ENCODE results near the gene IRF8. TPM values are rescaled to one million over a fixed set of nuclear protein-coding genes. Genes with fewer than 3 reads are reported as not detected.

Gene IRF8
- total and polyA plus RNA-seq, 2 of the 4 experiments (the other 2 are of a cell fraction): not detected

GRCh38 chr16:85869785-85870558, 29.0 kb upstream of the IRF8 start:
- no peak overlapping the region for H3K4me3 ChIP-seq (ENCODE audit: insufficient read depth, low read depth, low read length)
- H3K4me2 ChIP-seq (ENCODE audit: low read depth, low read length): no peak overlapping the region
- no peak for ATAC-seq (ENCODE audit: low read depth)
- no peak overlapping the region for H3K4ac ChIP-seq (ENCODE audit: low read depth, low read length)
- no peak overlapping the region for H2BK5ac ChIP-seq (ENCODE audit: low read depth, low read length, poor library complexity, severe bottlenecking)
- H3K9ac ChIP-seq (ENCODE audit: low read depth, low read length): no peak overlapping the region
- H4K5ac ChIP-seq (ENCODE audit: low read depth, low read length): no peak overlapping the region
- H3K14ac ChIP-seq (replicated peaks; ENCODE audit: low read depth, low read length): no peak overlapping the region
- H3K9me1 ChIP-seq (ENCODE audit: insufficient read depth, low read length): no peaks in the 10 kb centered on the region
- no peak overlapping the region for H2BK20ac ChIP-seq (ENCODE audit: low read depth, low read length)
- peaks cover 43% of the 10 kb centered on the region for H3K27me3 ChIP-seq (ENCODE audit: control insufficient read depth, insufficient read depth, low read length)
- no peak overlapping the region for H3K23ac ChIP-seq (ENCODE audit: low read depth, low read length)
- POLR2A ChIA-PET (ENCODE audit: unreplicated experiment): no interaction called here
- no peaks in the 10 kb centered on the region for H3K4me1 ChIP-seq (ENCODE audit: control insufficient read depth, insufficient read depth, low read length)
- TF ChIP-seq MXI1 (IDR thresholded peaks at IDR 0.05; ENCODE audit: borderline replicate concordance, low read depth, low read length): no peak
- no peak for TF ChIP-seq RFX5 (IDR thresholded peaks at IDR 0.05; ENCODE audit: low read depth, low read length)
- TF ChIP-seq NFE2L2 (IDR thresholded peaks at IDR 0.05; ENCODE audit: low read depth, low read length): no peak
- TF ChIP-seq ELK1 (IDR thresholded peaks at IDR 0.05; ENCODE audit: borderline replicate concordance, low read depth, low read length): no peak
- TF ChIP-seq SMC3 (IDR thresholded peaks at IDR 0.05; ENCODE audit: low read depth, low read length): no peak
- no peak for TF ChIP-seq CHD1 (IDR thresholded peaks at IDR 0.05; ENCODE audit: low read depth, low read length)
- no peak for TF ChIP-seq MAZ (IDR thresholded peaks at IDR 0.05; ENCODE audit: borderline replicate concordance, low read depth, low read length)
- no peak for TF ChIP-seq BHLHE40 (IDR thresholded peaks at IDR 0.05; ENCODE audit: low read depth, low read length)
- TF ChIP-seq USF2 (IDR thresholded peaks at IDR 0.05; ENCODE audit: low read depth, low read length): no peak
- TF ChIP-seq CEBPB (IDR thresholded peaks at IDR 0.05; ENCODE audit: low read depth, low read length): no peak
- TF ChIP-seq RAD21 (IDR thresholded peaks at IDR 0.05; ENCODE audit: low read length): no peak
- no peak for TF ChIP-seq POLR2A (IDR thresholded peaks at IDR 0.05; ENCODE audit: low read depth, low read length)
- TF ChIP-seq MAFK (IDR thresholded peaks at IDR 0.05; ENCODE audit: low read depth, low read length): no peak
- TF ChIP-seq RCOR1 (IDR thresholded peaks at IDR 0.05; ENCODE audit: insufficient replicate concordance, low read length): no peak
- TF ChIP-seq, protein P1, sequence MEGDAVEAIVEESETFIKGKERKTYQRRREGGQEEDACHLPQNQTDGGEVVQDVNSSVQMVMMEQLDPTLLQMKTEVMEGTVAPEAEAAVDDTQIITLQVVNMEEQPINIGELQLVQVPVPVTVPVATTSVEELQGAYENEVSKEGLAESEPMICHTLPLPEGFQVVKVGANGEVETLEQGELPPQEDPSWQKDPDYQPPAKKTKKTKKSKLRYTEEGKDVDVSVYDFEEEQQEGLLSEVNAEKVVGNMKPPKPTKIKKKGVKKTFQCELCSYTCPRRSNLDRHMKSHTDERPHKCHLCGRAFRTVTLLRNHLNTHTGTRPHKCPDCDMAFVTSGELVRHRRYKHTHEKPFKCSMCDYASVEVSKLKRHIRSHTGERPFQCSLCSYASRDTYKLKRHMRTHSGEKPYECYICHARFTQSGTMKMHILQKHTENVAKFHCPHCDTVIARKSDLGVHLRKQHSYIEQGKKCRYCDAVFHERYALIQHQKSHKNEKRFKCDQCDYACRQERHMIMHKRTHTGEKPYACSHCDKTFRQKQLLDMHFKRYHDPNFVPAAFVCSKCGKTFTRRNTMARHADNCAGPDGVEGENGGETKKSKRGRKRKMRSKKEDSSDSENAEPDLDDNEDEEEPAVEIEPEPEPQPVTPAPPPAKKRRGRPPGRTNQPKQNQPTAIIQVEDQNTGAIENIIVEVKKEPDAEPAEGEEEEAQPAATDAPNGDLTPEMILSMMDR (conservative IDR thresholded peaks at IDR 0.05; ENCODE audit: low read depth, low read length): no peak
- TF ChIP-seq FOS (IDR thresholded peaks at IDR 0.05; ENCODE audit: low read depth, low read length): no peak
- no peak overlapping the region for H2BK120ac ChIP-seq (ENCODE audit: low read depth, low read length)
- no peak overlapping the region for H2AK5ac ChIP-seq (ENCODE audit: low read depth, low read length)
- in situ Hi-C loops (cut with MboI; ENCODE audit: low sequenced_read_pairs): no loop called here
- no peak overlapping the region for H3K27ac ChIP-seq (ENCODE audit: insufficient read depth, low read length)
- no peak overlapping the region for H2BK15ac ChIP-seq (ENCODE audit: low read depth, low read length)
- no peak overlapping the region for H4K91ac ChIP-seq (ENCODE audit: insufficient read depth, low read depth, low read length)
- H3K36me3 ChIP-seq (ENCODE audit: control insufficient read depth, insufficient read depth, low read length): no peaks in the 10 kb centered on the region
- no peaks in the 10 kb centered on the region for H3K79me1 ChIP-seq (ENCODE audit: low read depth in 1 of 2, low read length in 2 of 2)
- H3K18ac ChIP-seq (ENCODE audit: low read depth, low read length): no peak overlapping the region
- BruUV-seq (replicated peaks): no TSS peak
- CTCF ChIA-PET: no interaction called here
- DNase-seq: no peak
- intact Hi-C loops (cut with micrococcal nuclease): no loop called here
- no peak overlapping the region for H3K56ac ChIP-seq (ENCODE audit: extremely low read depth, insufficient read depth, low read length)
- no peak overlapping the region for H2AFZ ChIP-seq (replicated peaks; ENCODE audit: low read length, poor library complexity)
- no peaks in the 10 kb centered on the region for H4K20me1 ChIP-seq (ENCODE audit: insufficient read depth, low read length)
- no peak overlapping the region for H2AK9ac ChIP-seq (replicated peaks; ENCODE audit: low read depth, low read length, poor library complexity)
- peaks cover 4% of the 10 kb centered on the region for H3K9me3 ChIP-seq (ENCODE audit: control insufficient read depth, insufficient read depth, low read length)
- WGBS, 2 experiments (ENCODE audit: extremely low coverage in 2 of 2, insufficient read length in 1 of 2): no CpG with 5 or more reads among the region's 12 CpGs
- dilution Hi-C loops (cut with HindIII; ENCODE audit: low sequenced_read_pairs, unreplicated experiment): no loop called here
- no peak overlapping the region for H4K8ac ChIP-seq (ENCODE audit: low read depth in 2 of 2, low read length in 2 of 2)
